C4-2B (cell line): ENCODE results near the gene PERCC1.

ENCODE experiments used
- H3K27ac ChIP-seq: fragments of 450-650 bp; 2 replicates; pipeline ENCODE4 v1.5.1; 2017
- CTCF ChIP-seq: fragments of 450-650 bp; conservative IDR thresholded peaks from 2 replicates; pipeline ENCODE4 v1.5.1; 2017; ENCODE audit warnings: mild to moderate bottlenecking
- ZFX ChIP-seq: fragments of 450-650 bp; IDR thresholded peaks from 2 replicates; pipeline ENCODE4 v1.6.1; 2017

Gene PERCC1

GRCh38 chr16:1413684-1414531 is 17.0 kb upstream of the PERCC1 start:
- peak overlapping the region; percentile 76 for H3K27ac ChIP-seq
- TF ChIP-seq CTCF (peak; percentile 87), ZFX (no peak)

- H3K27ac ChIP-seq = peak within 1 kb of the TSS; percentile 76
- TF ChIP-seq CTCF (no peak), ZFX (no peak)
These were observed 16.2 kb upstream of the PERCC1 start, which contains the start of gene UNKL for GRCh38 chr16:1414532-1415260. Gene UNKL, minus strand, starts transcription at chr16:1414704. Its CDS starts 13 bp downstream, at chr16:1414691.

GRCh38 chr16:1416521-1416941 is 14.3 kb upstream of the PERCC1 start:
- TF ChIP-seq CTCF = no peak
- TF ChIP-seq ZFX = no peak
- H3K27ac ChIP-seq = no peak overlapping the region

- H3K27ac ChIP-seq = peak overlapping the region; percentile 93
- TF ChIP-seq CTCF = no peak
- TF ChIP-seq ZFX = no peak
These were observed 10.8 kb upstream of the PERCC1 start for GRCh38 chr16:1420111-1420539.

- no peak for TF ChIP-seq CTCF
- peak overlapping the region; percentile 93 for H3K27ac ChIP-seq
These were observed 8.8 kb upstream of the PERCC1 start for GRCh38 chr16:1422076-1422475.

- 0 out of 2 replicates have a peak overlapping the region, but pooled peaks have one; percentile 1 for H3K27ac ChIP-seq
- TF ChIP-seq ZFX (no peak), CTCF (no peak)
These were observed 6.8 kb upstream of the PERCC1 start for GRCh38 chr16:1424028-1424427.
